GM12878 (cell line): ENCODE measurements around the gene CLSTN2.

Experiments
- BRCA1 ChIP-seq: IDR thresholded peaks from 2 replicates; pipeline ENCODE4 v1.6.1; 2011; ENCODE audit warnings: low read depth, low read length, improper control_type of control experiment
- CEBPB ChIP-seq, 2 experiments: fragments of 150-350 bp in 1 of 2; IDR thresholded peaks; 2 replicates each; pipeline ENCODE4 v1.6.1; 2012 to 2014; ENCODE audit warnings: low read depth in 2 of 2, low read length in 2 of 2, borderline replicate concordance in 1 of 2, inconsistent platforms in 1 of 2
- CTCF ChIP-seq, 3 experiments: IDR thresholded peaks in 2 of 3; conservative IDR thresholded peaks in 1 of 3; 2 replicates each; pipeline ENCODE4 v1.5.1; 2011; ENCODE audit warnings: low read depth in 3 of 3, low read length in 3 of 3, mild to moderate bottlenecking in 3 of 3, control low read depth in 2 of 3, moderate library complexity in 2 of 3, inconsistent platforms in 1 of 3, mixed read lengths in 1 of 3; ENCODE audit not compliant: control insufficient read depth in 2 of 3, insufficient read depth in 1 of 3; ENCODE audit errors: extremely low read depth in 1 of 3
- NR2C2 ChIP-seq: IDR thresholded peaks from 2 replicates; pipeline ENCODE4 v1.6.1; 2011; ENCODE audit warnings: borderline replicate concordance, low read depth; ENCODE audit not compliant: control insufficient read depth, insufficient read length
- NRF1 ChIP-seq: conservative IDR thresholded peaks from 2 replicates; pipeline ENCODE4 v1.6.1; 2011; ENCODE audit warnings: mild to moderate bottlenecking, low read depth, low read length, improper control_type of control experiment
- SRF ChIP-seq, 2 experiments: IDR thresholded peaks; 2 replicates each; pipeline ENCODE4 v1.6.1; 2011; ENCODE audit warnings: low read depth in 2 of 2, low read length in 2 of 2, mild to moderate bottlenecking in 1 of 2, moderate library complexity in 1 of 2
- USF1 ChIP-seq: IDR thresholded peaks from 2 replicates; pipeline ENCODE4 v1.6.1; 2011; ENCODE audit warnings: borderline replicate concordance, low read depth, mild to moderate bottlenecking, moderate library complexity, mixed read lengths, low read length; ENCODE audit not compliant: insufficient read depth; ENCODE audit errors: extremely low read length
- ZSCAN29 ChIP-seq: fragments of 450-650 bp; IDR thresholded peaks from 2 replicates; pipeline ENCODE4 v1.6.1; 2017; ENCODE audit warnings: mild to moderate bottlenecking, moderate library complexity
- TF ChIP-seq, protein P1 (sequence below): fragments of 450-650 bp; IDR thresholded peaks from 2 replicates; pipeline ENCODE4 v1.6.1; 2017; ENCODE audit warnings: mild to moderate bottlenecking, moderate library complexity

GRCh38 chr3:140559546-140559945, 624.6 kb downstream of the CLSTN2 start:
- TF ChIP-seq SRF (IDR thresholded peaks at IDR 0.05; ENCODE audit: low read depth in 2 of 2, low read length in 2 of 2) (no peak), ZSCAN29 (no peak), BRCA1 (no peak), NRF1 (no peak), CTCF (IDR thresholded peaks at IDR 0.05 in 2 of 3, conservative IDR thresholded peaks at IDR 0.05 in 1 of 3; ENCODE audit: control insufficient read depth in 2 of 3, extremely low read depth in 1 of 3, insufficient read depth in 1 of 3, low read depth in 3 of 3, low read length in 3 of 3) (no peak), CEBPB (IDR thresholded peaks at IDR 0.05; ENCODE audit: borderline replicate concordance in 1 of 2, low read depth in 2 of 2, low read length in 2 of 2) (no peak), NR2C2 (no peak), USF1 (no peak)
- TF ChIP-seq, protein P1, sequence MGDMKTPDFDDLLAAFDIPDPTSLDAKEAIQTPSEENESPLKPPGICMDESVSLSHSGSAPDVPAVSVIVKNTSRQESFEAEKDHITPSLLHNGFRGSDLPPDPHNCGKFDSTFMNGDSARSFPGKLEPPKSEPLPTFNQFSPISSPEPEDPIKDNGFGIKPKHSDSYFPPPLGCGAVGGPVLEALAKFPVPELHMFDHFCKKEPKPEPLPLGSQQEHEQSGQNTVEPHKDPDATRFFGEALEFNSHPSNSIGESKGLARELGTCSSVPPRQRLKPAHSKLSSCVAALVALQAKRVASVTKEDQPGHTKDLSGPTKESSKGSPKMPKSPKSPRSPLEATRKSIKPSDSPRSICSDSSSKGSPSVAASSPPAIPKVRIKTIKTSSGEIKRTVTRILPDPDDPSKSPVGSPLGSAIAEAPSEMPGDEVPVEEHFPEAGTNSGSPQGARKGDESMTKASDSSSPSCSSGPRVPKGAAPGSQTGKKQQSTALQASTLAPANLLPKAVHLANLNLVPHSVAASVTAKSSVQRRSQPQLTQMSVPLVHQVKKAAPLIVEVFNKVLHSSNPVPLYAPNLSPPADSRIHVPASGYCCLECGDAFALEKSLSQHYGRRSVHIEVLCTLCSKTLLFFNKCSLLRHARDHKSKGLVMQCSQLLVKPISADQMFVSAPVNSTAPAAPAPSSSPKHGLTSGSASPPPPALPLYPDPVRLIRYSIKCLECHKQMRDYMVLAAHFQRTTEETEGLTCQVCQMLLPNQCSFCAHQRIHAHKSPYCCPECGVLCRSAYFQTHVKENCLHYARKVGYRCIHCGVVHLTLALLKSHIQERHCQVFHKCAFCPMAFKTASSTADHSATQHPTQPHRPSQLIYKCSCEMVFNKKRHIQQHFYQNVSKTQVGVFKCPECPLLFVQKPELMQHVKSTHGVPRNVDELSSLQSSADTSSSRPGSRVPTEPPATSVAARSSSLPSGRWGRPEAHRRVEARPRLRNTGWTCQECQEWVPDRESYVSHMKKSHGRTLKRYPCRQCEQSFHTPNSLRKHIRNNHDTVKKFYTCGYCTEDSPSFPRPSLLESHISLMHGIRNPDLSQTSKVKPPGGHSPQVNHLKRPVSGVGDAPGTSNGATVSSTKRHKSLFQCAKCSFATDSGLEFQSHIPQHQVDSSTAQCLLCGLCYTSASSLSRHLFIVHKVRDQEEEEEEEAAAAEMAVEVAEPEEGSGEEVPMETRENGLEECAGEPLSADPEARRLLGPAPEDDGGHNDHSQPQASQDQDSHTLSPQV: no peak
